Liver (tissue), 9 donors: ENCODE measurements around the gene TCF19. TPM values are rescaled to one million over a fixed set of nuclear protein-coding genes. Genes with fewer than 3 reads are reported as not detected.

Experiments used
- DNase-seq: peaks from one replicate; pipeline ENCODE4 v3.0.0-alpha.2; 2017; ENCODE audit warnings: low spot score
- H3K27ac ChIP-seq, 2 donors: one replicate each; pipeline ENCODE4 v1.7.0; 2013; ENCODE audit warnings: inconsistent platforms in 2 of 2, low read length in 2 of 2, control low read depth in 1 of 2, low read depth in 1 of 2, mild to moderate bottlenecking in 1 of 2
- H3K27me3 ChIP-seq, 4 donors: one replicate each; pipeline versions ENCODE4 v1.6.1 to v1.7.0; 2013; ENCODE audit warnings: low read length in 3 of 4, inconsistent platforms in 1 of 4, mild to moderate bottlenecking in 1 of 4, moderate library complexity in 1 of 4; ENCODE audit not compliant: control insufficient read depth in 4 of 4, insufficient read depth in 4 of 4
- H3K36me3 ChIP-seq, 4 donors: one replicate each; pipeline versions ENCODE4 v1.6.1 to v1.7.0; 2013; ENCODE audit warnings: low read length in 3 of 4, mild to moderate bottlenecking in 3 of 4, low read depth in 1 of 4, moderate library complexity in 1 of 4; ENCODE audit not compliant: control insufficient read depth in 4 of 4, insufficient read depth in 3 of 4
- H3K4me1 ChIP-seq, 4 donors: one replicate each; pipeline versions ENCODE4 v1.6.1 to v1.7.0; 2013; ENCODE audit warnings: low read length in 3 of 4, mild to moderate bottlenecking in 3 of 4, moderate library complexity in 1 of 4; ENCODE audit not compliant: control insufficient read depth in 4 of 4, insufficient read depth in 4 of 4
- H3K4me3 ChIP-seq, 3 donors: one replicate each; pipeline versions ENCODE4 v1.6.1 to v1.7.0; 2013; ENCODE audit warnings: low read length in 3 of 3, control low read depth in 1 of 3, low read depth in 1 of 3, mild to moderate bottlenecking in 1 of 3
- H3K9ac ChIP-seq, 2 donors: one replicate each; pipeline ENCODE4 v1.7.0; 2013; ENCODE audit warnings: low read length in 2 of 2, mild to moderate bottlenecking in 2 of 2, moderate library complexity in 2 of 2, control low read depth in 1 of 2, low read depth in 1 of 2
- H3K9me3 ChIP-seq, 4 donors: one replicate each; pipeline versions ENCODE4 v1.6.1 to v1.7.0; 2013; ENCODE audit warnings: low read length in 3 of 4; ENCODE audit not compliant: control insufficient read depth in 4 of 4
- EGR1 ChIP-seq, 2 donors: IDR thresholded peaks; 2 replicates each; pipeline ENCODE4 v1.6.1; 2016 to 2018; ENCODE audit warnings: antibody characterized with exemption in 2 of 2, low read depth in 2 of 2
- FOXA1 ChIP-seq: IDR thresholded peaks from 2 replicates; pipeline ENCODE4 v1.6.1; 2016; ENCODE audit warnings: antibody characterized with exemption
- FOXA2 ChIP-seq: IDR thresholded peaks from 2 replicates; pipeline ENCODE4 v1.6.1; 2016; ENCODE audit warnings: antibody characterized with exemption
- GABPA ChIP-seq, 2 donors: IDR thresholded peaks in 1 of 2; conservative IDR thresholded peaks in 1 of 2; 2 replicates each; pipeline ENCODE4 v1.6.1; 2016; ENCODE audit warnings: antibody characterized with exemption in 2 of 2, mild to moderate bottlenecking in 1 of 2, moderate library complexity in 1 of 2
- HNF4A ChIP-seq, 2 donors: conservative IDR thresholded peaks; 2 replicates each; pipeline ENCODE4 v1.6.1; 2016; ENCODE audit warnings: antibody characterized with exemption in 2 of 2, mild to moderate bottlenecking in 2 of 2
- HNF4G ChIP-seq: IDR thresholded peaks from 2 replicates; pipeline ENCODE4 v1.6.1; 2016; ENCODE audit warnings: antibody characterized with exemption
- JUND ChIP-seq, 2 donors: IDR thresholded peaks; 2 replicates each; pipeline ENCODE4 v1.6.1; 2016; ENCODE audit warnings: antibody characterized with exemption in 2 of 2
- NR2F2 ChIP-seq: IDR thresholded peaks from 2 replicates; pipeline ENCODE4 v1.6.1; 2016; ENCODE audit warnings: antibody characterized with exemption
- RAD21 ChIP-seq, 2 donors: IDR thresholded peaks; 2 replicates each; pipeline ENCODE4 v1.6.1; 2016; ENCODE audit warnings: antibody characterized with exemption in 2 of 2, mild to moderate bottlenecking in 2 of 2
- RXRA ChIP-seq, 2 donors: IDR thresholded peaks; 2 replicates each; pipeline ENCODE4 v1.6.1; 2017 to 2018; ENCODE audit warnings: antibody characterized with exemption in 2 of 2, mild to moderate bottlenecking in 1 of 2
- SP1 ChIP-seq: IDR thresholded peaks from 2 replicates; pipeline ENCODE4 v1.6.1; 2018; ENCODE audit warnings: antibody characterized with exemption, mild to moderate bottlenecking
- TAF1 ChIP-seq: conservative IDR thresholded peaks from 2 replicates; pipeline ENCODE4 v1.6.1; 2016; ENCODE audit warnings: antibody characterized with exemption, mild to moderate bottlenecking
- YY1 ChIP-seq: IDR thresholded peaks from 2 replicates; pipeline ENCODE4 v1.6.1; 2016; ENCODE audit warnings: antibody characterized with exemption, mild to moderate bottlenecking
- WGBS: extraction: QIAGEN DNeasy Blood & Tissue Kit; methylation state at CpG from one replicate; pipeline ENCODE4 v1.1.7; 2013; 5-methylcytosine and 5-hydroxymethylcytosine counted together
- polyA plus RNA-seq, 2 donors: library from polyadenylated mRNA; stranded (reverse) in 1 of 2; unstranded in 1 of 2; fragments of 200-250 nt in 1 of 2; fragments of >200 nt in 1 of 2; fragmentation: Nextera tagmentation in 1 of 2; extraction: Ambion mirVana in 1 of 2; gene quantifications; one replicate each; pipeline versions ENCODE4 v1.2.1 to v1.2.3, GENCODE V29; 2013 to 2015
- total RNA-seq, 2 donors: library from RNA; depleted of rRNA; stranded (reverse); fragments of >200 nt; gene quantifications; one replicate each; pipeline ENCODE4 v1.2.3, GENCODE V29; 2014
- TF ChIP-seq, protein P1 (sequence below): IDR thresholded peaks from 2 replicates; pipeline ENCODE4 v1.6.1; 2016; ENCODE audit warnings: antibody characterized with exemption
- TF ChIP-seq, protein P2 (sequence below): IDR thresholded peaks from 2 replicates; pipeline ENCODE4 v1.6.1; 2016; ENCODE audit warnings: antibody characterized with exemption
- TF ChIP-seq, protein P3 (sequence below): IDR thresholded peaks from 2 replicates; pipeline ENCODE4 v1.6.1; 2016; ENCODE audit warnings: antibody characterized with exemption, mild to moderate bottlenecking
- TF ChIP-seq, protein P4 (sequence below): IDR thresholded peaks from 2 replicates; pipeline ENCODE4 v1.6.1; 2016; ENCODE audit warnings: antibody characterized with exemption
- TF ChIP-seq, protein P5 (sequence below): fragments of 150-350 bp; IDR thresholded peaks from 2 replicates; pipeline ENCODE4 v1.5.1; 2017; ENCODE audit warnings: improper control_type of control experiment, low read depth, low read length; ENCODE audit not compliant: missing input control
- donor health status: healthy.
- donor health status: healthy.
- donor health status: healthy.
- donor health status: healthy.
- donor health status: healthy.

TCF19 gene
- total and polyA plus RNA-seq, 4 donors, result 0.63 to 16.8 (median 2.0) TPM

DNA sequence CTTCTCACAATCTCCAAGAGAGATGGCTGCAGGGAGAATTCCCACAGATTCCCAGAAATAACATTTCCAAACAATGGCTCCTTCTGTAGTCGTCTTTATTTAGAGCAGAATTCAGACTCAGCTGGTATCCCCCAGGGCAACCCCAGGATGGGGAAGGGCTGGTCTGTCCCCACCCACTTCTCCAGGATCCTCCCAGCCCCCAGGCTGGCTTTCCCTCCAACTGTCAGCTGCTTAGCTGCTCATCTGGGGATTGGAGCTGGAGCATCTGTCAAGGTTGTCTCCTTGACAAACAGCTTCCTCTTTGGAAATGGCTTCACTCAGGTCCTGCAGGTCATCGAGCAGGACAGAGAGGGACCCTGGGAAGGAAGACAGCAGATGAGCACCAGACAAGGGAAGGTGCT lies 16.0 kb upstream of the TCF19 start:
- H3K4me3 ChIP-seq, result no peak overlapping the region
- peaks cover 0 to 5% (median 4%) of the 10 kb centered on the region in 4 donors for H3K4me1 ChIP-seq
- H3K9me3 ChIP-seq, result no peaks in the 10 kb centered on the region
- peaks cover 0 to 8% (median 5%) of the 10 kb centered on the region in 4 donors for H3K36me3 ChIP-seq
- no peak for TF ChIP-seq NR2F2
- no peak for TF ChIP-seq HNF4A (conservative IDR thresholded peaks at IDR 0.05)
- TF ChIP-seq SP1, result no peak
- TF ChIP-seq RXRA (IDR thresholded peaks at IDR 0.05), result no peak
- TF ChIP-seq, protein P1, sequence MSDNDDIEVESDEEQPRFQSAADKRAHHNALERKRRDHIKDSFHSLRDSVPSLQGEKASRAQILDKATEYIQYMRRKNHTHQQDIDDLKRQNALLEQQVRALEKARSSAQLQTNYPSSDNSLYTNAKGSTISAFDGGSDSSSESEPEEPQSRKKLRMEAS, result no peak
- TF ChIP-seq RAD21 (IDR thresholded peaks at IDR 0.05), result no peak
- no peak for TF ChIP-seq HNF4G
- no peak for TF ChIP-seq YY1
- no peak for TF ChIP-seq GABPA (IDR thresholded peaks at IDR 0.05 in 1 of 2, conservative IDR thresholded peaks at IDR 0.05 in 1 of 2)
- TF ChIP-seq, protein P2, sequence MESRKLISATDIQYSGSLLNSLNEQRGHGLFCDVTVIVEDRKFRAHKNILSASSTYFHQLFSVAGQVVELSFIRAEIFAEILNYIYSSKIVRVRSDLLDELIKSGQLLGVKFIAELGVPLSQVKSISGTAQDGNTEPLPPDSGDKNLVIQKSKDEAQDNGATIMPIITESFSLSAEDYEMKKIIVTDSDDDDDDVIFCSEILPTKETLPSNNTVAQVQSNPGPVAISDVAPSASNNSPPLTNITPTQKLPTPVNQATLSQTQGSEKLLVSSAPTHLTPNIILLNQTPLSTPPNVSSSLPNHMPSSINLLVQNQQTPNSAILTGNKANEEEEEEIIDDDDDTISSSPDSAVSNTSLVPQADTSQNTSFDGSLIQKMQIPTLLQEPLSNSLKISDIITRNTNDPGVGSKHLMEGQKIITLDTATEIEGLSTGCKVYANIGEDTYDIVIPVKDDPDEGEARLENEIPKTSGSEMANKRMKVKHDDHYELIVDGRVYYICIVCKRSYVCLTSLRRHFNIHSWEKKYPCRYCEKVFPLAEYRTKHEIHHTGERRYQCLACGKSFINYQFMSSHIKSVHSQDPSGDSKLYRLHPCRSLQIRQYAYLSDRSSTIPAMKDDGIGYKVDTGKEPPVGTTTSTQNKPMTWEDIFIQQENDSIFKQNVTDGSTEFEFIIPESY, result no peak
- TF ChIP-seq, protein P3, sequence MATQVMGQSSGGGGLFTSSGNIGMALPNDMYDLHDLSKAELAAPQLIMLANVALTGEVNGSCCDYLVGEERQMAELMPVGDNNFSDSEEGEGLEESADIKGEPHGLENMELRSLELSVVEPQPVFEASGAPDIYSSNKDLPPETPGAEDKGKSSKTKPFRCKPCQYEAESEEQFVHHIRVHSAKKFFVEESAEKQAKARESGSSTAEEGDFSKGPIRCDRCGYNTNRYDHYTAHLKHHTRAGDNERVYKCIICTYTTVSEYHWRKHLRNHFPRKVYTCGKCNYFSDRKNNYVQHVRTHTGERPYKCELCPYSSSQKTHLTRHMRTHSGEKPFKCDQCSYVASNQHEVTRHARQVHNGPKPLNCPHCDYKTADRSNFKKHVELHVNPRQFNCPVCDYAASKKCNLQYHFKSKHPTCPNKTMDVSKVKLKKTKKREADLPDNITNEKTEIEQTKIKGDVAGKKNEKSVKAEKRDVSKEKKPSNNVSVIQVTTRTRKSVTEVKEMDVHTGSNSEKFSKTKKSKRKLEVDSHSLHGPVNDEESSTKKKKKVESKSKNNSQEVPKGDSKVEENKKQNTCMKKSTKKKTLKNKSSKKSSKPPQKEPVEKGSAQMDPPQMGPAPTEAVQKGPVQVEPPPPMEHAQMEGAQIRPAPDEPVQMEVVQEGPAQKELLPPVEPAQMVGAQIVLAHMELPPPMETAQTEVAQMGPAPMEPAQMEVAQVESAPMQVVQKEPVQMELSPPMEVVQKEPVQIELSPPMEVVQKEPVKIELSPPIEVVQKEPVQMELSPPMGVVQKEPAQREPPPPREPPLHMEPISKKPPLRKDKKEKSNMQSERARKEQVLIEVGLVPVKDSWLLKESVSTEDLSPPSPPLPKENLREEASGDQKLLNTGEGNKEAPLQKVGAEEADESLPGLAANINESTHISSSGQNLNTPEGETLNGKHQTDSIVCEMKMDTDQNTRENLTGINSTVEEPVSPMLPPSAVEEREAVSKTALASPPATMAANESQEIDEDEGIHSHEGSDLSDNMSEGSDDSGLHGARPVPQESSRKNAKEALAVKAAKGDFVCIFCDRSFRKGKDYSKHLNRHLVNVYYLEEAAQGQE, result no peak
- no peak for TF ChIP-seq TAF1
- no peak for TF ChIP-seq FOXA1
- TF ChIP-seq EGR1 (IDR thresholded peaks at IDR 0.05; ENCODE audit: low read depth in 2 of 2), result no peak
- no peak for TF ChIP-seq FOXA2
- TF ChIP-seq, protein P4, sequence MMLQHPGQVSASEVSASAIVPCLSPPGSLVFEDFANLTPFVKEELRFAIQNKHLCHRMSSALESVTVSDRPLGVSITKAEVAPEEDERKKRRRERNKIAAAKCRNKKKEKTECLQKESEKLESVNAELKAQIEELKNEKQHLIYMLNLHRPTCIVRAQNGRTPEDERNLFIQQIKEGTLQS, result no peak
- TF ChIP-seq, protein P5, sequence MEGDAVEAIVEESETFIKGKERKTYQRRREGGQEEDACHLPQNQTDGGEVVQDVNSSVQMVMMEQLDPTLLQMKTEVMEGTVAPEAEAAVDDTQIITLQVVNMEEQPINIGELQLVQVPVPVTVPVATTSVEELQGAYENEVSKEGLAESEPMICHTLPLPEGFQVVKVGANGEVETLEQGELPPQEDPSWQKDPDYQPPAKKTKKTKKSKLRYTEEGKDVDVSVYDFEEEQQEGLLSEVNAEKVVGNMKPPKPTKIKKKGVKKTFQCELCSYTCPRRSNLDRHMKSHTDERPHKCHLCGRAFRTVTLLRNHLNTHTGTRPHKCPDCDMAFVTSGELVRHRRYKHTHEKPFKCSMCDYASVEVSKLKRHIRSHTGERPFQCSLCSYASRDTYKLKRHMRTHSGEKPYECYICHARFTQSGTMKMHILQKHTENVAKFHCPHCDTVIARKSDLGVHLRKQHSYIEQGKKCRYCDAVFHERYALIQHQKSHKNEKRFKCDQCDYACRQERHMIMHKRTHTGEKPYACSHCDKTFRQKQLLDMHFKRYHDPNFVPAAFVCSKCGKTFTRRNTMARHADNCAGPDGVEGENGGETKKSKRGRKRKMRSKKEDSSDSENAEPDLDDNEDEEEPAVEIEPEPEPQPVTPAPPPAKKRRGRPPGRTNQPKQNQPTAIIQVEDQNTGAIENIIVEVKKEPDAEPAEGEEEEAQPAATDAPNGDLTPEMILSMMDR, result no peak
- TF ChIP-seq JUND (IDR thresholded peaks at IDR 0.05), result no peak
- H3K27ac ChIP-seq, result no peak overlapping the region
- H3K27me3 ChIP-seq, result no peaks in the 10 kb centered on the region
- DNase-seq, result no peak
- no peak overlapping the region for H3K9ac ChIP-seq
- WGBS, result 67% methylated on average over 2 of the region's 2 CpGs
